ENCODE data around the gene CD33. TPM values are rescaled to one million over a fixed set of nuclear protein-coding genes. Genes with fewer than 3 reads are reported as not detected.
"Not testable (repeated sequence)": the region's sequence is repeated elsewhere in the genome, so short reads cannot be mapped to it uniquely, and the experiment has no call there.

CD33 gene
- total and polyA plus RNA-seq, 3 donors from 2014 or later = 1.3 to 3.8 (median 1.7) TPM

DNA sequence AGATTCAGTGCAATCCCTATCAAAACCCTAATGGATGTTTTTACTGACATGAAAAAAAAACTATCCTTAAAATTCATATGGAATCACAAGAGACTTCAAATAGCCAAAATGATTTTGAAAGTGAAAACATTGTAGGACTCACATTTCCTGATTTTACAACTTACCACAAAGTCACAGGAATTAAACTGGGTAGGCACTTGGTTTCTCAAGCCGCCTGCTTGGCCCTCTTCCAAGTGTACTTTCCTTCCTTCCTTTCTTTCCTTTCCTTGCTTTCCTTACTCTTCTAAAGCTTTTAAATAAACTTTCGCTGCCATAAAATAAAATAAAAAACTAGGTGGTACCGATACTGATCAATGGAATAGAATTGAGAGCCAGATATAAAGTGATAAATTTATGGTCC lies 21.0 kb upstream of the CD33 start:
- no peaks in the 10 kb centered on the region for H3K9me3 ChIP-seq
- DNase-seq = no peak
- no peaks in the 10 kb centered on the region for H3K27me3 ChIP-seq
- TF ChIP-seq POLR2A (IDR thresholded peaks at IDR 0.05) = no peak
- TF ChIP-seq, protein P1, sequence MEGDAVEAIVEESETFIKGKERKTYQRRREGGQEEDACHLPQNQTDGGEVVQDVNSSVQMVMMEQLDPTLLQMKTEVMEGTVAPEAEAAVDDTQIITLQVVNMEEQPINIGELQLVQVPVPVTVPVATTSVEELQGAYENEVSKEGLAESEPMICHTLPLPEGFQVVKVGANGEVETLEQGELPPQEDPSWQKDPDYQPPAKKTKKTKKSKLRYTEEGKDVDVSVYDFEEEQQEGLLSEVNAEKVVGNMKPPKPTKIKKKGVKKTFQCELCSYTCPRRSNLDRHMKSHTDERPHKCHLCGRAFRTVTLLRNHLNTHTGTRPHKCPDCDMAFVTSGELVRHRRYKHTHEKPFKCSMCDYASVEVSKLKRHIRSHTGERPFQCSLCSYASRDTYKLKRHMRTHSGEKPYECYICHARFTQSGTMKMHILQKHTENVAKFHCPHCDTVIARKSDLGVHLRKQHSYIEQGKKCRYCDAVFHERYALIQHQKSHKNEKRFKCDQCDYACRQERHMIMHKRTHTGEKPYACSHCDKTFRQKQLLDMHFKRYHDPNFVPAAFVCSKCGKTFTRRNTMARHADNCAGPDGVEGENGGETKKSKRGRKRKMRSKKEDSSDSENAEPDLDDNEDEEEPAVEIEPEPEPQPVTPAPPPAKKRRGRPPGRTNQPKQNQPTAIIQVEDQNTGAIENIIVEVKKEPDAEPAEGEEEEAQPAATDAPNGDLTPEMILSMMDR (IDR thresholded peaks at IDR 0.05) = no peak
- H3K27ac ChIP-seq = no peak overlapping the region
- H3K4me1 ChIP-seq = no peaks in the 10 kb centered on the region
- WGBS, 2 donors = 73% methylated on average over 3 of the region's 3 CpGs
- H3K36me3 ChIP-seq (ENCODE audit: low read depth, missing control alignments) = no peaks in the 10 kb centered on the region
- no peak overlapping the region for H3K4me3 ChIP-seq
- intact Hi-C loops (cut with DNase I; ENCODE audit: low total_unique reads) = no loop called here

DNA sequence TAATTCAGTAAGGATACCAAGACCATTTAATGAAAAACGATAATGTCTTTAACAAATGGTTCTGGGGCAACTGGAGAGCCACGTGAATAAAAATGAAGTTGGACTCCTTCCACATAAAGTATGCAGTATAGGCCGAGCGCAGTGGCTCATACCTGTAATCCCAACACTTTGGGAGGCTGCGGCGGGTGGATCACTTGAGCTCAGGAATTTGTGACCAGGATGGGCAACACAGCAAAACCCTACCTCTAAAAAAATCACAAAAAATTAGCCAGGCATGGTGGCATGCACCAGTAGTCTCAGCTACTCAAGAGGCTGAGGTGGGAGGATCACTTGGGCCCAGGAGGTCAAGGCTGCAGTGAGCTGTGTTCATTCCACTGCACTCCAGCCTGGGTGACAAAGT lies 20.6 kb upstream of the CD33 start:
- Histone ChIP-seq H3K36me3 (ENCODE audit: low read depth, missing control alignments) (no peaks in the 10 kb centered on the region), H3K4me3 (no peak overlapping the region), H3K27me3 (no peaks in the 10 kb centered on the region), H3K27ac (no peak overlapping the region), H3K9me3 (no peaks in the 10 kb centered on the region), H3K4me1 (no peaks in the 10 kb centered on the region)
- no peak for DNase-seq
- TF ChIP-seq POLR2A (IDR thresholded peaks at IDR 0.05) = no peak
- TF ChIP-seq, protein P1 (IDR thresholded peaks at IDR 0.05) = no peak
- intact Hi-C loops (cut with DNase I; ENCODE audit: low total_unique reads) = no loop called here
- 78 to 86% methylated on average over 5 to 6 of the region's 6 CpGs for WGBS, 2 donors

DNA sequence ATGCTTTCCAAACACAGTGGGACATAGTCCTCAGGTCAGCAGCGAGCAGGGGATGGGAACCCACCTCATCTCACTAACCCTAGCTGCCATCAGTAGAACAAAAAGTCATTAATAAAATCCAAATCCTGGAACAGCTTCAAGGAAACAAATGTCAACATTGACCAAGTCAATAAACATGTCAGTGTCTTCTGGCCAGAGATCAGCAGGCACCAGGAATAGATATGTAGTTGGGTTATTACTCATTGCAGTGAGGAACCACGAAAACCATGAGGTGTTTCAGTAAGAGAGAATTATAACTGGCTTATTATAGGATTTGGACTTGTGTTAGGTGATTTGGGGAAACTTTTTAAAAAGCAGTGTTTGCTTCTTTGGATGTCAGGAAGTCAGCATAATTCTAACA lies 17.1 kb upstream of the CD33 start:
- no peak for TF ChIP-seq POLR2A (IDR thresholded peaks at IDR 0.05)
- TF ChIP-seq, protein P1 (IDR thresholded peaks at IDR 0.05) = no peak
- no peaks in the 10 kb centered on the region for H3K36me3 ChIP-seq (ENCODE audit: low read depth, missing control alignments)
- H3K9me3 ChIP-seq = no peaks in the 10 kb centered on the region
- WGBS, 2 donors = 38 to 75% methylated on average over 1 to 2 of the region's 2 CpGs
- DNase-seq = no peak
- intact Hi-C loops (cut with DNase I; ENCODE audit: low total_unique reads) = no loop called here
- no peak overlapping the region for H3K4me3 ChIP-seq
- no peak overlapping the region for H3K27ac ChIP-seq
- no peaks in the 10 kb centered on the region for H3K27me3 ChIP-seq
- H3K4me1 ChIP-seq = no peaks in the 10 kb centered on the region

DNA sequence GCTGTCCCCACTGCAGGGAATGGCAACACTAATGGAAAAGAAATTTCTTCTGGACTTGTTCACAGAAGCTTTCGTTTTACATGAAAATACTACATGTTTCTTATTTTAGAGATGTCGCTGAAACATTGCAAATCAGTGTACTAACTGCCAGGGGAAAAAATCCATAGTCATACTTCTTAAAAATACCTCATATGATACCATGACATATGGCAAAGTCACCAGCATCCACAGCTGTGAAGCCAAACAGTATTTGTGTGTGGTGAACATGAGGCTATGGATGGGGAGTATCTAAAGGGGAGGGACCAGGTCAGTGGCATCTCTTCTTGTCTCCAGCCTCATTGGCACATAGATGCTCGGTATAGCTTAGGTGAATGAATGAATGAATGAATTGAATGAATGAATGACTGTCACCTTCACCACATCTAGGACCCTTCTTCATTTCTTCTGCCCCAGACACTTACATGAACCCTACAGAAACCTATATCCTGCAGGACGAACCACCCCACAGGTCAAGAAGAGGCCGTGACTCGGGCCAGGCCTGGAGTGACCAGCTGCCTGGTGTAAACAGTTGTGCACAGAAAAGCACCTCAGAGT lies 14.6 kb upstream of the CD33 start:
- no peaks in the 10 kb centered on the region for H3K4me1 ChIP-seq
- no peak overlapping the region for H3K27ac ChIP-seq
- H3K9me3 ChIP-seq = no peaks in the 10 kb centered on the region
- H3K36me3 ChIP-seq (ENCODE audit: low read depth, missing control alignments) = no peaks in the 10 kb centered on the region
- no peak for DNase-seq
- TF ChIP-seq, protein P1 (IDR thresholded peaks at IDR 0.05) = no peak
- TF ChIP-seq POLR2A (IDR thresholded peaks at IDR 0.05) = no peak
- H3K27me3 ChIP-seq = no peaks in the 10 kb centered on the region
- no peak overlapping the region for H3K4me3 ChIP-seq
- 80 to 89% methylated on average over 6 of the region's 6 CpGs for WGBS, 2 donors
- intact Hi-C loops (cut with DNase I; ENCODE audit: low total_unique reads) = no loop called here

DNA sequence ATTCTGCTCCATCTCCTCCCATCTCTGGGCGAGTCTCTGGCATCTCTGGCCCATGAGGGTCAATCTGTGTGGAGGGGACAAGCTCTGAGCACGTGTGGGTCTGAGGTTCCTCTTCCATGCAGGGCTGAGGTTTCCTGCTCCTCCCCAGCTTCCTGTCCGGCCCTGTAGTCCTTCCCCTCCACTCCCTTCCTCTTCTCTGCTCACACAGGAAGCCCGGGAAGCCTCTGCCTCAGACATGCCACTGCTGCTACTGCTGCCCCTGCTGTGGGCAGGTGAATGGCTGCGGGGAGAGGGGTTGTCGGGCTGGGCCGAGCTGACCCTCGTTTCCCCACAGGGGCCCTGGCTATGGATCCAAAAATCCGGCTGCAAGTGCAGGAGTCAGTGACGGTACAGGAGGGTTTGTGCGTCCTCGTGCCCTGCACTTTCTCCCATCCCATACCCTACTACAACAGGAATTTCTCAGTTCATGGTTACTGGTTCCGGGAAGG lies 14.0 kb upstream of the CD33 start:
- DNase-seq; H3K4me1 ChIP-seq; H3K27me3 ChIP-seq; H3K36me3 ChIP-seq (ENCODE audit: low read depth, missing control alignments); intact Hi-C loops (cut with DNase I; ENCODE audit: low total_unique reads); H3K4me3 ChIP-seq; H3K9me3 ChIP-seq; H3K27ac ChIP-seq: not testable (repeated sequence)
- WGBS, 2 donors = 80% methylated on average over 11 to 13 of the region's 13 CpGs
